ENCODE measurements around the gene MAL. TPM values are rescaled to one million over a fixed set of nuclear protein-coding genes. Genes with fewer than 3 reads are reported as not detected.

MAL gene
- total RNA-seq, 1 experiment from 2014 or later = 0.22 TPM

DNA sequence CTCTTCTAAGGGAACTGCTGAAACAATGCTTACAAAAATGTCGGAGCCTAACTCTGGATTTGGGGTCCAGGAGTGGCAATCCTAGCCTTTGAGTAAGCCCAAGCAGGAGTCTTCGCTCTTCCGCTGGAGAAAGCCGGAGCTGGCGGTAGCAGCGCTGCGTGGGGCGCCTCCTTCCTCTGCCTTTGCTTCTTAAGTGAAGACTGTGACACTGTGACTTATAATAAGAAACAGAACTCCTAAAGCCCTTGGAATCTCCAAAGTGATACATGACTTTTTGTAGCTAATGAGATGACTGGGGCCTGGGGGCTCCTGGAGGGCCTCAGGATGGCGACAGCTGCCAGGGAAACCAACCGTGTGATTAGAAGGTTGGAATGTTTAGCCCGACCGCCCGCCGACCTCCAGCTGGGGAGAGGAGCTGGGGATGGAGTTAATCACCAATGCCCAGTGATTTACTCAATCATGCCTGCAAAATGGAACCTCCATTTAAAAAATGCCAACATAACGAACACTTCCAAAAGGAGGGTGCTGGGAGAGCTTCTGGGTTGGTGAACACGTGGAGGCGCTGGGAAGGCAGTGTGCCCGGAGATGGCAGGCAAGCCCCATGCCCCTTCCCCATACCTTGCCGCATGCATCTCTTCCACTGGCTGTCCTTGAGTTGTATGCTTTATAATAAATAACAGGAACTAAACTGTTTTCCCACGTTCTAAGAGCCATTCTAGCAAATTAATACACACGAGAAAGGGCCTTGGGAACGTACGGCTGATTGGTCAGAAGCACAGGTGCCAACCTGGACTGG, 29.0 kb upstream of the MAL start:
- DNase-seq (ENCODE audit: low spot score) (peak; percentile 5), ATAC-seq (no peak)
- H3K27me3 Mint-ChIP-seq (ENCODE audit: low read depth) = peaks cover 19% of the 10 kb centered on the region
- H3K36me3 Mint-ChIP-seq = no peaks in the 10 kb centered on the region
- no peaks in the 10 kb centered on the region for H3K9me3 Mint-ChIP-seq
- ChIA-PET POLR2A (interaction anchor here (1.9 kb wide), 1 partner anchor 14 kb away, joined by 4 read pairs; no protein-coding TSS in a partner anchor), CTCF (interaction anchor here (0.9 to 2.6 kb wide), 8 partner anchors 11 to 123 kb away, joined by 4 to 22 read pairs (median 6); no protein-coding TSS in a partner anchor)
- TF ChIP-seq NR3C1 (CRISPR knock-in tag; conservative IDR thresholded peaks at IDR 0.05; ENCODE audit: low read depth) (no peak), ZNF219 (CRISPR knock-in tag; IDR thresholded peaks at IDR 0.05; ENCODE audit: borderline replicate concordance) (no peak), ESRRA (CRISPR knock-in tag; IDR thresholded peaks at IDR 0.05; ENCODE audit: borderline replicate concordance) (no peak), GRHL2 (CRISPR knock-in tag; IDR thresholded peaks at IDR 0.05; ENCODE audit: insufficient replicate concordance, severe bottlenecking) (no peak), GABPB1 (CRISPR knock-in tag; IDR thresholded peaks at IDR 0.05) (no peak), ZNF263 (CRISPR knock-in tag; IDR thresholded peaks at IDR 0.05; ENCODE audit: low read depth) (no peak), RELA (CRISPR knock-in tag; IDR thresholded peaks at IDR 0.05; ENCODE audit: borderline replicate concordance) (no peak), ZNF121 (CRISPR knock-in tag; IDR thresholded peaks at IDR 0.05) (no peak)
- TF ChIP-seq, protein P1, sequence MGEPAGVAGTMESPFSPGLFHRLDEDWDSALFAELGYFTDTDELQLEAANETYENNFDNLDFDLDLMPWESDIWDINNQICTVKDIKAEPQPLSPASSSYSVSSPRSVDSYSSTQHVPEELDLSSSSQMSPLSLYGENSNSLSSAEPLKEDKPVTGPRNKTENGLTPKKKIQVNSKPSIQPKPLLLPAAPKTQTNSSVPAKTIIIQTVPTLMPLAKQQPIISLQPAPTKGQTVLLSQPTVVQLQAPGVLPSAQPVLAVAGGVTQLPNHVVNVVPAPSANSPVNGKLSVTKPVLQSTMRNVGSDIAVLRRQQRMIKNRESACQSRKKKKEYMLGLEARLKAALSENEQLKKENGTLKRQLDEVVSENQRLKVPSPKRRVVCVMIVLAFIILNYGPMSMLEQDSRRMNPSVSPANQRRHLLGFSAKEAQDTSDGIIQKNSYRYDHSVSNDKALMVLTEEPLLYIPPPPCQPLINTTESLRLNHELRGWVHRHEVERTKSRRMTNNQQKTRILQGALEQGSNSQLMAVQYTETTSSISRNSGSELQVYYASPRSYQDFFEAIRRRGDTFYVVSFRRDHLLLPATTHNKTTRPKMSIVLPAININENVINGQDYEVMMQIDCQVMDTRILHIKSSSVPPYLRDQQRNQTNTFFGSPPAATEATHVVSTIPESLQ (CRISPR knock-in tag; IDR thresholded peaks at IDR 0.05) = no peak
- TF ChIP-seq, protein P2, sequence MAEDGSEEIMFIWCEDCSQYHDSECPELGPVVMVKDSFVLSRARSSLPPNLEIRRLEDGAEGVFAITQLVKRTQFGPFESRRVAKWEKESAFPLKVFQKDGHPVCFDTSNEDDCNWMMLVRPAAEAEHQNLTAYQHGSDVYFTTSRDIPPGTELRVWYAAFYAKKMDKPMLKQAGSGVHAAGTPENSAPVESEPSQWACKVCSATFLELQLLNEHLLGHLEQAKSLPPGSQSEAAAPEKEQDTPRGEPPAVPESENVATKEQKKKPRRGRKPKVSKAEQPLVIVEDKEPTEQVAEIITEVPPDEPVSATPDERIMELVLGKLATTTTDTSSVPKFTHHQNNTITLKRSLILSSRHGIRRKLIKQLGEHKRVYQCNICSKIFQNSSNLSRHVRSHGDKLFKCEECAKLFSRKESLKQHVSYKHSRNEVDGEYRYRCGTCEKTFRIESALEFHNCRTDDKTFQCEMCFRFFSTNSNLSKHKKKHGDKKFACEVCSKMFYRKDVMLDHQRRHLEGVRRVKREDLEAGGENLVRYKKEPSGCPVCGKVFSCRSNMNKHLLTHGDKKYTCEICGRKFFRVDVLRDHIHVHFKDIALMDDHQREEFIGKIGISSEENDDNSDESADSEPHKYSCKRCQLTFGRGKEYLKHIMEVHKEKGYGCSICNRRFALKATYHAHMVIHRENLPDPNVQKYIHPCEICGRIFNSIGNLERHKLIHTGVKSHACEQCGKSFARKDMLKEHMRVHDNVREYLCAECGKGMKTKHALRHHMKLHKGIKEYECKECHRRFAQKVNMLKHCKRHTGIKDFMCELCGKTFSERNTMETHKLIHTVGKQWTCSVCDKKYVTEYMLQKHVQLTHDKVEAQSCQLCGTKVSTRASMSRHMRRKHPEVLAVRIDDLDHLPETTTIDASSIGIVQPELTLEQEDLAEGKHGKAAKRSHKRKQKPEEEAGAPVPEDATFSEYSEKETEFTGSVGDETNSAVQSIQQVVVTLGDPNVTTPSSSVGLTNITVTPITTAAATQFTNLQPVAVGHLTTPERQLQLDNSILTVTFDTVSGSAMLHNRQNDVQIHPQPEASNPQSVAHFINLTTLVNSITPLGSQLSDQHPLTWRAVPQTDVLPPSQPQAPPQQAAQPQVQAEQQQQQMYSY (CRISPR knock-in tag; IDR thresholded peaks at IDR 0.05) = no peak
- TF ChIP-seq, protein P3, sequence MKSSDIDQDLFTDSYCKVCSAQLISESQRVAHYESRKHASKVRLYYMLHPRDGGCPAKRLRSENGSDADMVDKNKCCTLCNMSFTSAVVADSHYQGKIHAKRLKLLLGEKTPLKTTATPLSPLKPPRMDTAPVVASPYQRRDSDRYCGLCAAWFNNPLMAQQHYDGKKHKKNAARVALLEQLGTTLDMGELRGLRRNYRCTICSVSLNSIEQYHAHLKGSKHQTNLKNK (CRISPR knock-in tag; IDR thresholded peaks at IDR 0.05) = no peak
- TF ChIP-seq, protein P4, sequence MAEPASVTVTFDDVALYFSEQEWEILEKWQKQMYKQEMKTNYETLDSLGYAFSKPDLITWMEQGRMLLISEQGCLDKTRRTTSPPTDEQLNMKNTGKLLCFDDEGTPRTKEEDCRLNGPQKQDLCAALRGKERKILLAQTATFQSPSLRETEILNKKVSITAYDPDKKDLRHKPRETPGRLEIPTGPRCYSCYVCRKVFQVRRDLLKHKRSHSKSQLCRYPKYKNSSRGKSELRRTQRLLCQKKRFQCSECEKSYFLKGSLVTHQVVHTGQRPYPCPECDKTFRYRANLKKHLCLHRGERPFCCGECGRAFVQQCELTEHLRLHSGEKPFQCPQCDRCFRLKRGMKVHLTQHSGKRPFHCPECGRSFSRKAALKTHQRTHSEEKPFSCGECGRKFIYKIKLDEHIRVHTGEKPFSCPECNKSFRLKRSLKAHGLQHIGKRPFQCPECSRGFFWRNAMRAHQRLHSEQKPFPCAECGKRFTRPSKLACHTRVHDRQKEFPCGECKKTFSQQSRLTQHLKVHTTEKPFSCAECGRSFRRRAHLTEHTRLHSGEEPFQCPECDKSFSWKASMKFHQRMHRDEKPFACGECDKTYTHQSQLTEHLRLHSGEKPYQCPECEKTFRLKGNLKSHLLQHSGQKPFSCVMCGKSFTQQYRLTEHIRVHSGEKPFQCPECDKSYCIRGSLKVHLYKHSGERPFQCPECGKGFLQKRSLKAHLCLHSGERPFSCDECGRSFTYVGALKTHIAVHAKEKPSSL (CRISPR knock-in tag; conservative IDR thresholded peaks at IDR 0.05) = no peak
- H3K4me3 Mint-ChIP-seq = no peak overlapping the region
- H3K27ac Mint-ChIP-seq = no peak overlapping the region
- no peaks in the 10 kb centered on the region for H3K4me1 Mint-ChIP-seq

DNA sequence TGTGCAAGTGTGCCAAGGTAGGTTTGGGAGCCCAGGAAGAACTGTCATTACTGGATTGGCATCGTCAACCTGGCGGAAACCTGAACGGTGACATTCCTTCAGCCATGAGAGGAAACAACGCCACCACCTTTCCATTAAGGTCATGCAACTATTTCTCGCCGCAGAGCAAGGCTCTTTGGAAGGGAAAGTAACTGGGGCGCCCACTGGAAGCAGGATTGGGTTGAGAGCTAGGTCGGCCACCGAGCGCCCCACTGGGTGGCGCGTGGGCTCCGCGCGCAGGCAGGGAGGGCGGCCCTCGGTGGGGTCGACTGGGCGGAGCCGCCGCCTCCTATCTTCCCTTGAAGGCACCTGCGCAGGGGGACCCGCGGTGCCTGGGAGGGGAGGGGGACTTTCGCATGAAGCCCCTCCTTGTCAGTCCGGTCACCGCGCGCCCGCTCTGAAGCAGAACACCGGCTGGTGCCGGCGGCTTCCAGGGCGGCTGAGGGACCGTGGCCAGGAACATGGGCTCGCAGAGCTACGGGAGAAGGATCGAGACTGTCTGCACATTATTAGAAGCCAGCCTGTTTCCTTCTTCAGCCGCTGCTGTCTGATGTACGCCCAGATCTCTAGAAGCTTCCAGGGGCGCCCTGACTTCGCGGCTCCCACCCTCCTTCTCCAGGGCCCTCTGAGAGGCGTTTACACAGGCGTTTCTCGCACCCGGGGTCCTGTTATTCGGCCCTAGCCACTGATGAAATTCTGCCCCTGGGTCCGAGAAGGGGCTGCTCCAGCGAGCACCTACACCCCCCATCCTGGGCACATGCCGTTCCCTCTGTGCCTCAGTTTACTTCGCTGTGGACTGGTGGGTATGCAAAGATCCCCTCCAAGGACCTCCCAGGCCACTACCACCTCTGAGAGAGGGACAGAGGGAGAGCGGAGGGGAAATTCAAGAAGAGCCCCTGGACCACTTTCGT, 27.3 kb upstream of the MAL start:
- ChIA-PET POLR2A (no interaction called here), CTCF (interaction anchor here (0.5 to 1.6 kb wide), 4 partner anchors 12 to 56 kb away, joined by 3 to 9 read pairs (median 5); no protein-coding TSS in a partner anchor)
- peak; percentile 43 for DNase-seq (ENCODE audit: low spot score)
- Mint-ChIP-seq H3K4me1 (0 out of 2 replicates have a peak, but pooled peaks cover 4% of the 10 kb centered on the region), H3K27ac (no peak overlapping the region), H3K4me3 (peak overlapping the region; percentile 24), H3K27me3 (ENCODE audit: low read depth) (peaks cover 19% of the 10 kb centered on the region), H3K9me3 (no peaks in the 10 kb centered on the region), H3K36me3 (no peaks in the 10 kb centered on the region)
- peak; percentile 55 for ATAC-seq
- no peak for TF ChIP-seq FOXK1 (CRISPR knock-in tag; IDR thresholded peaks at IDR 0.05)
- no peak for TF ChIP-seq SMAD3 (CRISPR knock-in tag; IDR thresholded peaks at IDR 0.05; ENCODE audit: borderline replicate concordance)
- TF ChIP-seq, protein P4 (CRISPR knock-in tag; conservative IDR thresholded peaks at IDR 0.05) = no peak
- TF ChIP-seq, protein P5, sequence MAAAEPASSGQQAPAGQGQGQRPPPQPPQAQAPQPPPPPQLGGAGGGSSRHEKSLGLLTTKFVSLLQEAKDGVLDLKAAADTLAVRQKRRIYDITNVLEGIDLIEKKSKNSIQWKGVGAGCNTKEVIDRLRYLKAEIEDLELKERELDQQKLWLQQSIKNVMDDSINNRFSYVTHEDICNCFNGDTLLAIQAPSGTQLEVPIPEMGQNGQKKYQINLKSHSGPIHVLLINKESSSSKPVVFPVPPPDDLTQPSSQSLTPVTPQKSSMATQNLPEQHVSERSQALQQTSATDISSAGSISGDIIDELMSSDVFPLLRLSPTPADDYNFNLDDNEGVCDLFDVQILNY (CRISPR knock-in tag; IDR thresholded peaks at IDR 0.05) = no peak
